Measurements from ENCODE around the gene PPP1R10.

The PPP1R10 gene

DNA sequence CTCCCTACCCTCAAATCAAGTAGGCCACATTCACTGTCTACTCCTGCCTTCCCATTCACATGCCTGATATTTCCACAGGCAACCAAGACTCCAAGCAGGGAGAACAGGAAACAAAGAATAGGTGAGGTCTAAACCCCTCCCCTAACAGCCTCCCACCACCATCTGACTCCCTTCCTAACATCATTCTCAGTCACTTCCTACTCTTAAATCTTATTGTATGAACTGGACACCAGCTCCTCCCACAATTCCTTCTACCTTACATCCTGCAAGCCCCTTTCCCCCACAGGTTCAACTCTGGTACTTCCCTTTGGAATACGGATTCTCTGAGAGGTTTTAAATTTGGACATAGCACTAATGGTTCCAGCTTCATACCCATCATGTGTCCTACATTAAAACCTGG lies 28.9 kb upstream of the PPP1R10 start:
- DNase-seq (ENCODE audit: low read depth), result no peak
- TF ChIP-seq, protein P1, sequence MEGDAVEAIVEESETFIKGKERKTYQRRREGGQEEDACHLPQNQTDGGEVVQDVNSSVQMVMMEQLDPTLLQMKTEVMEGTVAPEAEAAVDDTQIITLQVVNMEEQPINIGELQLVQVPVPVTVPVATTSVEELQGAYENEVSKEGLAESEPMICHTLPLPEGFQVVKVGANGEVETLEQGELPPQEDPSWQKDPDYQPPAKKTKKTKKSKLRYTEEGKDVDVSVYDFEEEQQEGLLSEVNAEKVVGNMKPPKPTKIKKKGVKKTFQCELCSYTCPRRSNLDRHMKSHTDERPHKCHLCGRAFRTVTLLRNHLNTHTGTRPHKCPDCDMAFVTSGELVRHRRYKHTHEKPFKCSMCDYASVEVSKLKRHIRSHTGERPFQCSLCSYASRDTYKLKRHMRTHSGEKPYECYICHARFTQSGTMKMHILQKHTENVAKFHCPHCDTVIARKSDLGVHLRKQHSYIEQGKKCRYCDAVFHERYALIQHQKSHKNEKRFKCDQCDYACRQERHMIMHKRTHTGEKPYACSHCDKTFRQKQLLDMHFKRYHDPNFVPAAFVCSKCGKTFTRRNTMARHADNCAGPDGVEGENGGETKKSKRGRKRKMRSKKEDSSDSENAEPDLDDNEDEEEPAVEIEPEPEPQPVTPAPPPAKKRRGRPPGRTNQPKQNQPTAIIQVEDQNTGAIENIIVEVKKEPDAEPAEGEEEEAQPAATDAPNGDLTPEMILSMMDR (IDR thresholded peaks at IDR 0.05; ENCODE audit: low read depth, low read length), result no peak
- TF ChIP-seq, protein P2, sequence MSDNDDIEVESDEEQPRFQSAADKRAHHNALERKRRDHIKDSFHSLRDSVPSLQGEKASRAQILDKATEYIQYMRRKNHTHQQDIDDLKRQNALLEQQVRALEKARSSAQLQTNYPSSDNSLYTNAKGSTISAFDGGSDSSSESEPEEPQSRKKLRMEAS (IDR thresholded peaks at IDR 0.05; ENCODE audit: low read depth, low read length), result no peak
- no peak for TF ChIP-seq POLR2A (IDR thresholded peaks at IDR 0.05; ENCODE audit: extremely low read depth, insufficient read length)
- TF ChIP-seq MYC (IDR thresholded peaks at IDR 0.05; ENCODE audit: low read depth, low read length), result no peak
- peak overlapping the region; percentile 60 for H3K4me3 ChIP-seq (ENCODE audit: low read depth, low read length)

DNA sequence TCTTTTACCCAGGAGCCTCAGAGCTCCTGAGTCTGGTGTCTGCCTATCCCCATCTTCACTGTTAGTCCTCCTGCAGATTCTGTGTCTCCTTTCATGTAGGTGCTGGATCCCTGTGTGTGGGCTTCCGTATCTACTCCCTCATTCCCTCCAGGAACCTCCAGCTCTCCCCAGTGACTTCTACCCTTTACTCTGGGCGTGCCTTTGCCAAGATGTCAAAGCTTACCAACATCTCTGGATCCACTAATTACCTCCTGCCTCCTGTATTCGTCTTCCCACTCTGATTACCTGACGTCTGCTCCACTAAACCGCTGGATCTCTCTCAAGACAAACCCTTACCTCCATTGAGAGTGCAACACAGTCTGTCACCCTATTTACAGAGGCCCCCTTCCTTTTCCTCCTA lies 27.7 kb upstream of the PPP1R10 start:
- no peak for TF ChIP-seq MYC (IDR thresholded peaks at IDR 0.05; ENCODE audit: low read depth, low read length)
- TF ChIP-seq, protein P1 (IDR thresholded peaks at IDR 0.05; ENCODE audit: low read depth, low read length), result no peak
- TF ChIP-seq, protein P2 (IDR thresholded peaks at IDR 0.05; ENCODE audit: low read depth, low read length), result no peak
- no peak for TF ChIP-seq POLR2A (IDR thresholded peaks at IDR 0.05; ENCODE audit: extremely low read depth, insufficient read length)
- no peak for DNase-seq (ENCODE audit: low read depth)
- no peak overlapping the region for H3K4me3 ChIP-seq (ENCODE audit: low read depth, low read length)

DNA sequence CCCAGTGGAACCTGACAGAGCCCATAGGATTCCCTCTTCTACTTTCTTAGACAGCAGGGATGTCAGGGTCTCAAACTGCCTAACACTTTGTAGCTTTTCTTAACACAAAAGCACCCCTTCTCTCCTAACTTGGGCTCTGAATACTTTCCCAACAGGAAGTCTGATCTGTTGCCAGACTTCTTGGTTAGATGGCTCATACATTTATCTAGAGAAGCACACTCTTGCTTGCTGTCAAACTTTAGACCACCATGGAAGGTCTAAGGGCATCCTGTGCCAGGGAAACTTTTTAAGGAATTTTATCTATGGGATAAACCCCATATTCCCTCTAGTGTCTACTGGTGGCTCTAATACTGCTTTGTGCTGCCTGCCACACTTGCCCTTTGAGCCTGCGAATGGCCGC lies 26.6 kb upstream of the PPP1R10 start:
- TF ChIP-seq POLR2A (IDR thresholded peaks at IDR 0.05; ENCODE audit: extremely low read depth, insufficient read length), result no peak
- TF ChIP-seq, protein P1 (IDR thresholded peaks at IDR 0.05; ENCODE audit: low read depth, low read length), result no peak
- no peak for TF ChIP-seq MYC (IDR thresholded peaks at IDR 0.05; ENCODE audit: low read depth, low read length)
- TF ChIP-seq, protein P2 (IDR thresholded peaks at IDR 0.05; ENCODE audit: low read depth, low read length), result no peak
- no peak for DNase-seq (ENCODE audit: low read depth)
- no peak overlapping the region for H3K4me3 ChIP-seq (ENCODE audit: low read depth, low read length)

DNA sequence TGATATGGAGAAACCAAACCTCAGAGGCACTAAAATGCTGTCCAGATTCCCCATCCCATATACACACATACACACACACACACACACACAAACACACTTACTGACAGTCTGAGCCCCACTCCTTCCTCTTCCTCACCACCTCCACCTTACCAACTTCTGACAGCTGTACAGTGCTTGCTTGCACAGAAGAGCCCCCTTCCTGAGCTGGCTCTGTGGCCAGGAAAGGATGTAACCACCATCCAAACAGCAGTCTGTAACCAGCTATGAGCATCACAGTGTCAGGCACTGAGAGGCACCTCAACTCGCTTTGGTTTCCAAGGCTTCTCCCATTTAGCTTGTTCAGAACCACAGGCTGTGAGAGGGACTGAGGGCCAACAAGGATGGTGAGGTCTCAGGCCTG lies 24.0 kb upstream of the PPP1R10 start:
- H3K4me3 ChIP-seq (ENCODE audit: low read depth, low read length), result no peak overlapping the region
- TF ChIP-seq, protein P2 (IDR thresholded peaks at IDR 0.05; ENCODE audit: low read depth, low read length), result no peak
- TF ChIP-seq MYC (IDR thresholded peaks at IDR 0.05; ENCODE audit: low read depth, low read length) (no peak), POLR2A (IDR thresholded peaks at IDR 0.05; ENCODE audit: extremely low read depth, insufficient read length) (no peak)
- TF ChIP-seq, protein P1 (IDR thresholded peaks at IDR 0.05; ENCODE audit: low read depth, low read length), result no peak
- DNase-seq (ENCODE audit: low read depth), result no peak

DNA sequence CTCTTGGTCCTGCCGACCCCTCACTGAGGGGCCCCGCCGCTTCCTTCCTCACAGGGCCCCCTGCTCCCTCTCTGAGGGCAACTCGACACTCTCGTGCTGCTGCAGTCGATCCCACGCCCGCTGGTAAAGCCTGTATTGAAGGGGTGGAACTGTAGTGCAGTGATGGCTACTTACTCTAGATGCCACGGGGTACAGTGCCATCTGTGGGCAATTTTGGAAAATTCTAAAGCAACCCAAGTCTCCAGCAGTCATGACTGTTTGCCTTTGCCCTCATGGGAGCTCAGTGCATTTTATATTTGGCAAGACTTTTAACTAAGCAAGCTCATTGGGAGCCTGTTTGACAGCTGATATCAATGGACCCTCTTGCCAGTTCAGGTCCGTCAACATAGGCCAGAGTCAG lies 23.4 kb upstream of the PPP1R10 start:
- H3K4me3 ChIP-seq (ENCODE audit: low read depth, low read length), result no peak overlapping the region
- TF ChIP-seq, protein P2 (IDR thresholded peaks at IDR 0.05; ENCODE audit: low read depth, low read length), result no peak
- DNase-seq (ENCODE audit: low read depth), result no peak

DNA sequence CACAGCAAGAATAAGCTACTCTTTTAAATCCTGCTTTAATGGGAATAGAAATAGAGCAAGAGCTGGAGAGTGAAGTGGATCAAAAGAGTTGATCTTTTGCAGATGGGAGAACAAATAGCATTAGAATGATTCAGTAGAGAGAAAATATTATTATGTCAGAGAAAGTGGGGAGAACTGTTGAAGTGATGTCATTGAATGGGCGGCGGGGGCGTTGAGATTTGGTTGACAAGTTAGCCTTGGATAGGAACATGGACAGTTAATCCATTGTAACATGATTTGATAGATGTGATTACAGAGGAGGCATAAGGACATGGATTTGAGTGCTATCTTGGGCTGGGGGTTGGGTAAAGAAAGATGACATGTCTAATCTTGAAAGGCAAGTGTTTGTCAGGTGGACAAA lies 18.8 kb upstream of the PPP1R10 start:
- TF ChIP-seq MYC (IDR thresholded peaks at IDR 0.05; ENCODE audit: low read depth, low read length), result no peak
- DNase-seq (ENCODE audit: low read depth), result no peak
- H3K4me3 ChIP-seq (ENCODE audit: low read depth, low read length), result no peak overlapping the region
